ENCODE data around the gene ANKRD34C.
"Not testable (repeated sequence)": the region's sequence is repeated elsewhere in the genome, so short reads cannot be mapped to it uniquely, and the experiment has no call there.

The ANKRD34C gene

DNA sequence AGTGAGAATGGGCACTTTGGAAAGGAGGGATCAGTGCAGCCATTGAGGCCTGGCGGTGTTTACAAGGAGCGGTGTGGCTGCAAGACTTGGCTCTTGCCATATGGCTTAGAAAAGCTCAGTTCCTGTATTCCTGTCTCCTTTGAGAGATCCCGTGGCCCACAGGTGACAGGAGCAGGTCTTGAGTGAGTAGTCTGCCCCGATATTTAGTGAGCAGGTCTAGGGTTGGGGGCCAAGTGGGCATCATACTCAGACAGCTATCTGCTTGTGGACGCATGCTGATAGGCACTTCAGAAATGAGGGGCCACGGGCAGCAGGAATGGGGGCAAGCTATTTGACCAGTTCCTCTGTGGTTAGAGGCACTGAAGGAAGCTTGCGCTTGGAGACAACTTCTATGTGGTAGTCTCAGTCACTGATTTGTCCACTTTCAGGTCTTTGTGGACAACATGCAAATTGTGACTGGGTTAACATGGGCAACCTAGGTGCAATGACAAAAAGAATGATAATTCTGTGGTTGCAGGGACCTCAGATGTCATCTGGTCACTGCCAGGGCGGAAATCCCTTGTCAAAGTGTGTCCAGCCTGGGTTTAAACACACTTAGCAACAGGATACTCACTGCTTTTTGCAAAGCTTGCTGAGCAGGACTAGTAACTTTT, 29.5 kb downstream of the ANKRD34C start:
- no peak for DNase-seq

DNA sequence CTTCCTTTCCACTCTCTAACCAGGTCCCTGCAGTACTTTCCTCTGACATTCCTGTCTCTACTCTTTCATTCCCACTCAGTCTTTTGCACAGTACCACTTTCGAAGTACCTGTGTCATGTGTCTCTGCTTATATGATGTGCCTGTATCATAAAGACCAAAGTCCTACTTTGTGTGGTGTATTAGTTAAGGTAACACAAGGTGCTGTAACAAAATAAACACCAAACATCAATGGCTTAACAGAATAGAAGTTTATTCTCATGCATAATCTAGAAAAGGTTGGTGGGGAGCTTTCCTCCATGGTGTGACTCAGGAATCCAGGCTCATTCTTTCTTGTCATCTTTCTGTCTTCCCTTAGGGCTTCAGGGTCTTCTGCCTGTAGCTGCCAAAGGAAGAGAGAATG, 31.7 kb downstream of the ANKRD34C start:
- DNase-seq = no peak

DNA sequence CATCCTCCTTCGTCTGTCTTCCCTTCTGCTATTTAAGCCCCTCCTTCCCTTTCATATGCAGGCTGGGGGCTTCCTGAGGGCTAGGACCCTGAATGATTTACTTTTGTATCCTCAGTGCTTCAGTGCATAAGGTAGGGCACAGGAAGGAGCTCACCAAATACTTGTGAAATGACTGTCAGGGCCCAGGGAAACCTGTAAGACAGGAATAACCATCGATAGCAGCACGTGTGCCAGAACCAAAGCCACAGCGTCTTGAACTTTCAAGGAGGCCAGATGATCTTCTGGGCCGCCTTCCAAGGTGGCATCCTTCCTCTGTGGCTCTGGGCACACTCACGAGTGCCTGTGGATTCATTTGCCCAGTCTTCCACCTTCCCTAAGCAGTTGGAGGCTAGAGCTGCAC, 32.3 kb downstream of the ANKRD34C start:
- no peak for DNase-seq

DNA sequence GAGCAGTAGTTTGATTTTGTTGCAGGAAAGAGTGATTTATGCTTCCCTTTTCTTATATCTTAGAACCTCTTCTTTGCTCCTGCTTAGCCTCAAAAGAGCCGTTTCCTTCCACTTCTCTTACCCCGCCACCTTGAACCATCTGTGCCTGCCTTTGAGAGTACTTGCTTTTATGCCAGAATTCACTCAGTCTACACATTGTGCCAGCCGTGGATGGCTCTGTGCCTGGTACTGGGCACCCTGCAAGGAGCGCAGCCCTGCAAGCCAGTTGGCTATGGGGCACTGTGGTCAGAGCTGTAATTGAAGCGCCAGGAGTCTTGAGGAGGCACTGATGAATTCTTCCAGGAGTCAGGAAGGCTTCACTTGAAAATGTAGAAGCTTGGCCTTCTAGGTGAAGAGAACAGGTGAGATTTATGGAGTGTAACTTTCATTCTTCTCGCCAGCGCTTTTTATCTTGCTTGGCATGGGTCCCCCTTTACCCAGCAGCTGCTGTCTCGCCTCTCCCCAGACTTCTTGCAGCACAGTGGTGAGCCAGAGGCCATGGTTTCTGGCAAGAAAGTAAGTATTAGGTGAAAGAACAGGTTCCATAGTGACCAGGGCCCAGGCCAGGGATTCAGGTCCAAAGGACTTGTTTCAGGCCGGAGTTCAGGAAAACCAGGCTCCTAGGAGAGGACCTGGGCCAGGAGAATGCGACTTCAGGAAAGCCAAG, 33.3 kb downstream of the ANKRD34C start:
- DNase-seq = no peak

DNA sequence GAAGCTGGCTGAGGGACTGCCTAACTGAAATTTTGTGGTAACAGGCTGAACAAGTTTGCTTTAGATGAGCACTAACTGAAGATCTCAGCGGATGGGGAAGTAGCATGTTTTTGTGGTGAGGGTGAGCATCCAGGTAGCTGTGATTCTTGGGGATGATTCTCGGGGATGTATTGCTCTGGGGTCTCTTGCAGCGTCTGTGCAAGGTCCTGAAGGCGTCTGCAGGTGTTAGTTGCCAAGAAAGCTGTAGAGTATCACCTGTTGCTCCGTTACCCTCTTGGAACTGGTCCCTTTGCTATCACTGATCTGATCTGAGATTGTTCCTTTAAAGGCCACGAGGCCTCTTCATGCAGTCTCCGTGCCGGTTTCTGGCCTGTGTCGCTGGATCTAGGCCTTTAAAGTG, 34.3 kb downstream of the ANKRD34C start:
- no peak for DNase-seq

DNA sequence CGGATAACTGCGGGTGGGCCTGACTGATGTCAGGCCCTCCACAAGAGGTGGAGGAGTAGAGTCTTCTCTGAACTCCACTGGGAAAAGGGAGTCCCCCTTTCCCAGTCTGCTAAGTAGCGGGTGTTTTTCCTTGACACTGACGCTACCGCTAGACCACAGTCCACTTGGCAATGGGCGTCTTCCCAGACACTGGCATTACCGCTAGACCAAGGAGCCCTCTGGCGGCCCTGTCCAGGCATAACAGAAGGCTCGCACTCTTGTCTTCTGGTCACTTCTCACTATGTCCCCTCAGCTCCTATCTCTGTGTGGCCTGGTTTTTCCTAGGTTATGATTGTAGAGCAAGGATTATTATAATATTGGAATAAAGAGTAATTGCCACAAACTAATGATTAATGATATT, 37.5 kb downstream of the ANKRD34C start:
- DNase-seq = not testable (repeated sequence)

DNA sequence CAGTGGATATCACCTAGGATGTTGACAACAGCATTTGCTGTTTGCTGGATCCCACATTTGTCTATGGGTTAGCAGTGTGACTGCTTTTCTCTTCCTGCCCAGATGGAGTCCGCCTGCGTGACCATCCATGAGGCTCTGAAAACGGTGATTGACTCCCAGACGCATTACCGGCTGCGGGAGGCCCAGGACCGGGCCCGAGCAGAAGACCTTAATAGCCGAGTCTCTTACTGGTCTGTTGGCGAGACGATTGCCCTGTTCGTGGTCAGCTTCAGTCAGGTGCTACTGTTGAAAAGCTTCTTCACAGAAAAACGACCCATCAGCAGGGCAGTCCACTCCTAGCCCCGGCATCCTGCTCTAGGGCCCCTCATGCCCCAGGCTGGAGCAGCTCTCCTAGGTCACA, 39.4 kb downstream of the ANKRD34C start:
- DNase-seq = no peak

DNA sequence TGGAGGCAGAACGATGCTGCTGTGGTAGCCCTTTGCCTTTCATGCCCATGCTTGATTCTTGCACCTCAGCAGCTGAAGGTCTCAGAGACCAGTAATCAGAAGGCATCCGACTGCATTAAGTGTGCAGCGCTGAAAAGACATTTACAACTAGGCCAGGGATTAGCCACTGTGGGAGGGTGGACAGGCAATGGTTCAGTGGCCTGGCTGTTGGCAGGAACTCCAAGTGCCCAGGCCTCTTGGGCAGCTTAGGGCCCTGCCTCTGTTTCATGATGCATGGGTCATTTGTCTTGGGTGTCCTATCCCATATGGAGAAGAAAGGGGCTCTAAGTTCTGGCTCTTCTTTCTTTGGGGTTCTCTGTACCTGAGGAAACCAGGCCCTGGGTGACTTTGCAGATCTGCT, 39.8 kb downstream of the ANKRD34C start:
- no peak for DNase-seq

DNA sequence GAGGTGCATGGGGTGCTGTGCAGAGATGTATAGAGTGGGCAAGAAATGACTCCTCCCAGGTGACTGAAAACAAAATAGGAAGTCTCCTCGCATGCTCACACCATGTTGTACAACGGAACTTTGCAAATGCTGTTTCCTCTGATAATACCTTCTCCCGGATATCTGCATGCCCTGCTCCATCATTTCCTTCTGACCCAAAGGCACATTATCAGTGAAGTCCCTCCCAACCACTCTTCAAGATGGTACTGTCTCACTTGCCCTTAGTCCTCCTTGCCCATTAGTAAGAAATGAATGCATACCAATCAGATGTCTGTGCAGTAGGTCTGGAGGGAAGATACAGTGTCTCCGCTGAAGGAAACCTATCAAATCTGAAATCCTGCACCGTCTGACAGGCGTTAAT, 40.4 kb downstream of the ANKRD34C start:
- no peak for DNase-seq

DNA sequence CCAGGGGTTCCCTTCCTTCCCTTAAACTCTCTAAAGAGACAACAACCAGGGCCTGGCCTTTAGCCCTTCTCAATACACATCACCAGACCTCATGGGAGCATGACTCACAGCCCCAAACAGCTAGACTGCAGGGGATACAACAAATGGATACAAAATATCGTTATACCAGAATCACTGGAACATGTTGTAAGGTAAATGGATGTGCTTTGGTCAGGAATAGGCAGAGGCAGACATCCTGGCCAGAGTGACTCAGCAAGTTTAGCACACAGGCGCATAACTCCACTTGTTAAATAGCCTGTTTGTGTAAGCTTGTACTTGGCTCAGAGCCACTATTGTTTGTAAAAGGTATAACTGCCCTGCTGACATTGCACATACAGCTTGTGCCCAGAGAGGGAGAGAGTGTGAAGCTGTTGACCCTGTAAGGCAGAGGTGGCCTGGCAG, 46.7 kb downstream of the ANKRD34C start:
- DNase-seq = no peak

Data from NCI-H1694 treated with DMSO at 0.1 percent for 48 hours (cell line).